ENCODE data around the gene C17orf114.

The C17orf114 gene

GRCh38 chr17:4839221-4839620 lies 37.1 kb upstream of the C17orf114 start:
- no peak for TF ChIP-seq CTCF (IDR thresholded peaks at IDR 0.05; ENCODE audit: partially characterized antibody, unreplicated experiment)
- peaks cover 5% of the 10 kb centered on the region for H3K36me3 Mint-ChIP-seq (ENCODE audit: unreplicated experiment)
- no peak overlapping the region for H3K27ac Mint-ChIP-seq (ENCODE audit: unreplicated experiment)
- DNase-seq = no peak
- peaks cover 7% of the 10 kb centered on the region for H3K9me3 Mint-ChIP-seq (ENCODE audit: unreplicated experiment)
- peaks cover 36% of the 10 kb centered on the region for H3K4me1 Mint-ChIP-seq (ENCODE audit: low read depth, unreplicated experiment)
- H3K4me3 Mint-ChIP-seq (ENCODE audit: unreplicated experiment) = no peak overlapping the region
- H3K27me3 Mint-ChIP-seq (ENCODE audit: unreplicated experiment) = no peaks in the 10 kb centered on the region

- Mint-ChIP-seq H3K27ac (ENCODE audit: unreplicated experiment) (no peak overlapping the region), H3K4me3 (ENCODE audit: unreplicated experiment) (no peak overlapping the region), H3K4me1 (ENCODE audit: low read depth, unreplicated experiment) (peaks cover 39% of the 10 kb centered on the region), H3K27me3 (ENCODE audit: unreplicated experiment) (no peaks in the 10 kb centered on the region), H3K9me3 (ENCODE audit: unreplicated experiment) (peaks cover 10% of the 10 kb centered on the region), H3K36me3 (ENCODE audit: unreplicated experiment) (peaks cover 5% of the 10 kb centered on the region)
- no peak for DNase-seq
- no peak for TF ChIP-seq CTCF (IDR thresholded peaks at IDR 0.05; ENCODE audit: partially characterized antibody, unreplicated experiment)
These were observed 36.2 kb upstream of the C17orf114 start for GRCh38 chr17:4838309-4838785.

- peak overlapping the region; percentile 6 for H3K4me3 Mint-ChIP-seq (ENCODE audit: unreplicated experiment)
- H3K27me3 Mint-ChIP-seq (ENCODE audit: unreplicated experiment) = no peaks in the 10 kb centered on the region
- H3K36me3 Mint-ChIP-seq (ENCODE audit: unreplicated experiment) = peaks cover 5% of the 10 kb centered on the region
- peaks cover 39% of the 10 kb centered on the region for H3K4me1 Mint-ChIP-seq (ENCODE audit: low read depth, unreplicated experiment)
- no peak for DNase-seq
- H3K9me3 Mint-ChIP-seq (ENCODE audit: unreplicated experiment) = peaks cover 10% of the 10 kb centered on the region
- peak overlapping the region; percentile 15 for H3K27ac Mint-ChIP-seq (ENCODE audit: unreplicated experiment)
- no peak for TF ChIP-seq CTCF (IDR thresholded peaks at IDR 0.05; ENCODE audit: partially characterized antibody, unreplicated experiment)
These were observed 35.6 kb upstream of the C17orf114 start for GRCh38 chr17:4837471-4838308.

GRCh38 chr17:4836221-4836620 lies 34.1 kb upstream of the C17orf114 start:
- Mint-ChIP-seq H3K9me3 (ENCODE audit: unreplicated experiment) (peaks cover 10% of the 10 kb centered on the region), H3K4me3 (ENCODE audit: unreplicated experiment) (peak overlapping the region; percentile 64), H3K27me3 (ENCODE audit: unreplicated experiment) (no peaks in the 10 kb centered on the region), H3K4me1 (ENCODE audit: low read depth, unreplicated experiment) (peaks cover 39% of the 10 kb centered on the region), H3K36me3 (ENCODE audit: unreplicated experiment) (peaks cover 5% of the 10 kb centered on the region), H3K27ac (ENCODE audit: unreplicated experiment) (peak overlapping the region; percentile 28)
- TF ChIP-seq CTCF (IDR thresholded peaks at IDR 0.05; ENCODE audit: partially characterized antibody, unreplicated experiment) = no peak
- no peak for DNase-seq

GRCh38 chr17:4834681-4835020 lies 32.5 kb upstream of the C17orf114 start:
- Mint-ChIP-seq H3K36me3 (ENCODE audit: unreplicated experiment) (peaks cover 5% of the 10 kb centered on the region), H3K4me1 (ENCODE audit: low read depth, unreplicated experiment) (peaks cover 38% of the 10 kb centered on the region), H3K4me3 (ENCODE audit: unreplicated experiment) (peak overlapping the region; percentile 94), H3K27me3 (ENCODE audit: unreplicated experiment) (no peaks in the 10 kb centered on the region), H3K27ac (ENCODE audit: unreplicated experiment) (peak overlapping the region; percentile 83), H3K9me3 (ENCODE audit: unreplicated experiment) (peaks cover 4% of the 10 kb centered on the region)
- DNase-seq = no peak
- no peak for TF ChIP-seq CTCF (IDR thresholded peaks at IDR 0.05; ENCODE audit: partially characterized antibody, unreplicated experiment)

Measured in glutamatergic neuron (in vitro differentiated cells).